HG03354 (cell line): ENCODE data around the gene SPSB1.

Experiments used
- ATAC-seq: cut with Tn5 transposase; IDR thresholded peaks from one replicate; pipeline ENCODE4 v1.9.1; 2021; ENCODE audit warnings: mild to moderate bottlenecking; ENCODE audit not compliant: unreplicated experiment, poor library complexity, severe bottlenecking

The SPSB1 gene

DNA sequence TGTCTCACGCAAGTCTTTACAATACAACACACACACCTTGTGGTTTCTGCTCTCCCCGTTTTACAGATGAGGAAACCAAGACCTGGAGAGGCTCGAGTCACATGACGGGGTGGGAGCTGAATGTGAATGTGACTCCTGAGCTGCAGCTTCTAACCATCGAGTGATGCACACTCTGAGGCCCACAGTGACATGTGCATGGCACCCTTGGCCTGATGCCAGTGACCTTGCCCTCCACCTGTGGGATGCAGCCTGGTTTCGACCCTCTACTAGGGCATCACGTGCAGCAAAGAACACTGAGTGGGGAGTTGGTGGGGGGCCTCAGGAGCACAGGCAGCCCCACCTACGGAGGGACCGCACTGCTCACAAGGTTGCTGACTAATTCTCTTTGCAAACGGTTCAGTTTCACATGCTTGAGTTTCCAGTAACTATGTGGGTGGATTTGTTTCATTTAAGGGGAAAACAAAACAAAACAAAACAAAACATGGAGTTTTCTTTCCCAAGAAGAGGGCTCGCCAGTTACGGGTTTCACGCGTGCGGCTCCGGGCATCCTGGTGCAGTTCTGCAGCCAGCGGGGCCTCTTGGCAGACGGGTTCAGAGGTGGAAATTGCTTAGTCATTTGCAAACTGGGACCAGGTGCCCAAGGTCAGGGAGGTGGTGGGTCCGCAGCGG, 22.9 kb downstream of the SPSB1 start:
- no peak for ATAC-seq

DNA sequence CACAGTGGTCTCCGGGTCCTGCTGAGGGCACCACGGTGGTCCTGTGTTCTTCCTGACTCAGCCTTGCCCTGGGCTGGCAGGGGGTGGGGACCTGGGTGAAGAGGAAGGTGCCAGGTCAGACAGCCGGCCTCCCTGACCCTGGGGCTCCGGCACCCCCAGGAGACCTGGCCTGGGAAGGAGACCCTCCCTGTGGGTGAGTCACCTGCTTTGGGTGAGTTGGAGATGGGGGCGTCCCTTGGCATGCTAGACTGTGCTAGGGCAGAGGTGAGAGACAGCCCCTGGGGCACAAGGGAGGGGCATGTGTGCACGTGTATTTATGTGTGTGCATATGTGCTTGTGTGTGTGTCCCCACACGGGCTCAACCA, 23.4 kb downstream of the SPSB1 start:
- no peak for ATAC-seq

DNA sequence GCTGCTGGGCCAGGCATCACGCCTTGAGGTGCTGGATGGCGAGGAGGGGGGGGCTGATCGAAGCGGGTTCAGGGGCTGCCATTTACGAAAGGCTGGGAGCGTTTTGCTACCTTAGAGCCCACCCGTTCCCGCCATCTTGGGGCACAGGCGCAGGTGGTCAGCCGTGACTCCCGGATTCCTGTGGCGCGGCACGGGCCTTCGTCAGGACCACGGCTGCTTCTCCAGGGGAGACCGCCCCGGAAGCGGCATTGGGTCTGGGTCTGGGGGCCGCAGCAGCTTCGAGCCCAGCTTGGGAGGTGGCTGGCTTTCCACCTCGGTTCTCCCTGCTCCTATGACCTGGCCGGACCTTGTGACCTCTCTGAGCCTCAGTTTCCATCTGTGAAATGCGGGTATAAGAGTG, 23.8 kb downstream of the SPSB1 start:
- no peak for ATAC-seq

DNA sequence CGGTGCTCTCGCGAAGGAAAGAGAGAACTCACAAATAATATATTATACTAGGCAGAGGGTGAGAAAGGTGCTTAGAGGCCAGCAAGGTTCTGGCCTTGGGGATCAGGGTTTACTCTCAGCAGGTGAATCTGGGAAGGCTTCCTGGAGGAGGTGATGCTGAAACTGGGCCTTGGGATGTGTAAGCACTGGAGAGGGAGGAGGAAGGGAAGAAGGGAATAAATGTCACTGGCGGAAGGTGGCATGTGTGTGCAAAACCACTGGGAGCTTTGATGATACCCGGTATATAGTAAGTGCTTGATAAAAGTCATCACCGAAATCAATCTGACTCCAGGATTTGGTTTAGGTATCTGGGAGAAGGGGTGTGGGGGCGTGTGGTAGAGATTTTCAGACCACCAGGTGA, 24.4 kb downstream of the SPSB1 start:
- no peak for ATAC-seq

DNA sequence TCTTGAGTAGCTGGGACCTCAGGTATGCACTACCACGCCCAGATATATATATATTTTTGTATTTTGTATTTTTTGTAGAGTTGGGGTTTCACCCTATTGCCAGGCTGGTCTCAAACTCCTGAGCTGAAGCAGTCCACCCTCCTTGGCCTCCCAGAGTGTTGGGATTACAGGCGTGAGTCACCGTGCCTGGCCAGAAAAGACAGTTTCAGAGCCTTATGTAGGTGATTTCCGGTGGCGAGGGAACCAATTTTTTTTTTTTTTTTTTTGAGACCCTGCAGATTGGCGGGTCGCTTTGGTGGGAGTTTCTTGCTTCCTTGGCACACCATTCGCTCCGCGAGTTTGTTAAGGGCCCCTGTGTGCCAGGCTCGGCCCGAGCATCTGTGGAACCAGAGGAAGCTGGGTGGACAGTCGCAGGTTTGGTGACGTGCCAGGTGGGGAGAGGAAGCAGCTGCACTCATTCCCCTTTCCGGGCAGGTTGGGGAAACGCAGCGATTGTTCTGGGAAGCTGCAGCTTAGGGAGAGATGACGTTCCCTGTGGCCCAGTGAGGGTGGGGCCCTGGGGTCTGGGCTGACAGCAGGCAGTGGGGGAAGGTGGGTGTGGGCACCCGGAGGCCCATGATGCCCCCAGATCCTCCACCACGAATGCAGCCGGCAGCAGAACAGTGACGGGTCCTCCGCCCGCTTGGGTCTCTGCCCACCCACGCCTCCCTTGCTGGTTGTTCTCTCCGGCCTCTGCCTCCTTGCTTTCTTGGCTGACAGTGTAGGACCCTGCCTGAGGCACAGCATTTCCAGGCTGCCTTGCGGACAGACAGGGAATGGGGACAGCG, 25.1 kb downstream of the SPSB1 start:
- no peak for ATAC-seq

DNA sequence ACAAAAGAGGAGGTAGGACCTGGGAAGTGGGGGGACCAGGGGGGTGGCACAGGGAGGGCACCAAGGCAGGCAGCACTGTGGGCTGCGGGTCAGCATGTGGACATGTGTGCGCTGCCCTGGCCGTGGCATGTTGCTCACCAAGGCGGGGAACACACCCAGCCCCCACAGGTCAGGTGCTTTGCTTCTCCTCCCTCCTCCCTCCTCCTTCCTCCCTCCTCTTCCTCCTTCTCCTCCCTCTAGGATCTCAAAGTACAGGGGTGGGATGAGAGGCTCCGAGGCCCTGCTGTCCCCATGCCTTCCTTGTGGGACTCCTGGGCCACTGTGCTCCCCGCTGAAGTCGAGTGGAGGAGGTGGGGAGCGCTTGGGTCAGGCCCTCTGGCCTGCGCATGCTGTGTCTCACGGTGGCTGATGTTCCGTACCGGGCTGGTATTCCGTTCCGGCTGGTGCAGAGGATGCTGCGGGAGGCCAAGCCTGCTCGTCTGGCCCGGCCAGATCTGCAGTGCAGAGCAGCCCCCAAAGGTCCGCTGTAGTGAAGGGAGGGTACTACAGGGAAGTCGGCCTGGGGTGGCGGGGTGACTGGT, 26.6 kb downstream of the SPSB1 start:
- ATAC-seq: no peak

DNA sequence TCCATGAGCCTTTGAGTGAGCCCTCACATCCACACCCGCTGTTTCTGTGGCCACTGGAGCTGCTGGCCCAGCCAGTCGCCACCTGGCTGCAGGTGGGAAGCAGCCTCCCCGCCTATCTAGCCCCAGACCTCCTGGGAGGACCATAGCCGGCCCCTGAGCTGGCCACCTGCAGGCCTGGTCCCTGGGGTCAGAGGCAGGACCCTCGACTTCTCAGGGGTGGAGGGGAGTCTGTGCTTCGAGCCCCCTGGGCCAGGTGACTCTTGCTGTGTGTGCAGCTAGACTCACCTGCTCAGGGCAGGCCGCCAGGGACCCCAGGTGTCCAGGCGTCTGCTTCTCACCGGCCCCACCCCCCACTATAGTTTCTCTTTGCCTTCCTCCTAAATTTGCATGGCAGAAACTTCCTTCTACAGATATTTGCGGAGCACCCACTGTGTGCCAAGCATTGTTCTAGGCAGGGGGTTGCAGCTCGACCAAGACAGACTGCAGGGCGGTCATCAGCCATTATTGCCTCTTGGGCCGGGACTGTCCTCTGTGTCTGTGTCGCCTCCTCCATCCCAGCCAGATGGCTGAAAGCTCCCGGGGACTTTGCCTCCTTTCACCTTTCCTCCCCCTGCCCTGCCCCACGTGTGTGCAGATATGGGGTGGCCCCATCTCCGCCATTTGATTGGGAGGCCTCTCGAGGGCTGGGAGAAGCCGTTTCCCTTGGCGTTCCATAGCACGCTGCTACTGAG, 27.3 kb downstream of the SPSB1 start:
- ATAC-seq: no peak

DNA sequence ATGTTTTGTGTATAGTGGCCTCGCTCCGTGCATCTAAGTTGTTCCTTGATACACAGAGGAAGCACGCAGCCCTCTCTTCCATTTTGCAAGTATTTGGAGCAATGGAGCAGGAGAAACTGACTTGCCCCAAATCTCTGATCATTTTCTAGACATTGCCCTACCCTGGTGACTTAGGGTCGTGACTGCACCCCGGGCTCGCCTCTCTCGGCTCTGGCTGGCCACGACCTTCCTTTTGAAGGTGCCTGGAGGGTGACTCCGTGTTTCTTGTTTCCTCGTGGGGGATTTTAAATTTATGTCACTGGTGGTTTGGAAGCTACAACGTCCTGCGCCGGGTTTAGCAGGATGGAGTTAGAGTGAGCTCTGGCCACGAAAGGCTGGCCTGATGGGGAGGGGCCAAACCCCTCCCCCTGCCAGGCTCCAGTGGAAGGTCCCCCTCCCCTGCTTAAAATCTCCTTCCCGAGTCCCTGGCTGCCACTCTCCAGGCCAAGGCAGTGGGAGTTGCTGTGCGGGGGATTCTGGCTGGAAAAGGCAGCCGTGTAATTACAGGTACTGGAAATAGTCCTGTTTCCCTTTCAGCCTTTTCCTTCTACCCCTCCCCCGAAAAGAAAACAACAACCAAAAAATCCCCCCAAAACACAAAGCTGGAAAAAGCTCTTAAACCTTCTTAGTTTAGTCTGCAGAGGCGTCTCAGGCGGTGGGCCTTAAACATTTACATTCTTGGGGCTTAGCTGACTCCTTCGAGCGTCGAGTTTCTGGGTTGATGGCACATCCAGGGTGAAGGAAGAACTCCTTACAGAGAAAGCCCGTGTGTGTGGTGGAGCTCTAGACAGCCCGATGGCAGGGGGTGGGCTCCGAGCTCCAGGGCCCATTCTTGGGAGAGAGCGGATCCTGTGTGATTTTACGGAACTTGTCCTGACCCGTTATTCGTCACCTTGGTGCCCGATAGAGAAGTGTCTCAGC, 28.1 kb downstream of the SPSB1 start:
- ATAC-seq: no peak

DNA sequence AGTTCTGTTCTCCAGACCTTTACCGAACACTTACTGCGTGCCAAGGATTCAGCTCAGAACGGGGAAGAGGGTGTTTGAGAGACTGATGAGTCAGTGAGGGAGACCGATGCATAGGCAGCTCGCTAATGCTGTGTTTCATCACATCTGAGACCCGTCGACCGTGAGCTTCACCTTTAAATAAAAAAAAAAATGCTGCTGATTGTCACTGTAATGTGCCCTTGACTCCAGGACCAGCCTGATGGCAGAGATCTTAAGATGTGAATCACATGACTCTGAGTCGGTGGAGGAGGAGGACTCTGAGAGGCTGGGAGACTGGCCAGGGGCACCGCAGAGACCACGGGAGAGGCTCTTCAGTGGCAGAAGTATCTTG, 28.8 kb downstream of the SPSB1 start:
- no peak for ATAC-seq

DNA sequence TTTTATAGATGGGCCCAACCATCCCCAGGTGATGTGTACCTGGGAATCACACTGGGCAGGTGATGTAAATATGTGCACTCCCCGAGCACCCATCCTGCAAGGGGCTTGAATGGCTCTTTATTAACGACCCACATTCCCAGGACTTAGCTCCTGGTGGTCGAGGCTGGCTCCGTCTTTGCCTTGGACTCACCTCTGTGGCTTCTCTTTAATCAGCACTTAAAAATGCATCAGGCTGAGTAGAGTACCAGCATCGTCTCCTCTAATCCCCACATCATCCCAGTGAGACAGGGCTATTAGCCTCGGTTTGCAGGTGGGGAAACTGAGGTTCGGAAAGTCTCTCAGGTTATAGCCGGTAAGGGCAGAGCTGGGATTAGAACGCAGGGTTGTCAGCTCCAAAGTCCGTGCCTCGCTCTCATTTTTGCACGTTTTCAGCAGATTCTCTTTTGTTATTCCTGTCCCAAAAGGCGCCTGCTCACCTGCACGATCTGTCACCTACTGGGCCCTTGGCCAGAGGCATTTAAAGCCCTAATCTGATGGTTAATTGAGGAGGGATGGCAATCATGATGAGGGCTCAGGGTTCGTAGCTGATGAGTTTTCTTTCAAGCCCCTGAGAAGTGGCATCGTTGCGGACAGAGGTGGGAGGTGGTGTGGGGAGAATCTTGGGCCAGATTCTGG, 29.4 kb downstream of the SPSB1 start:
- no peak for ATAC-seq

DNA sequence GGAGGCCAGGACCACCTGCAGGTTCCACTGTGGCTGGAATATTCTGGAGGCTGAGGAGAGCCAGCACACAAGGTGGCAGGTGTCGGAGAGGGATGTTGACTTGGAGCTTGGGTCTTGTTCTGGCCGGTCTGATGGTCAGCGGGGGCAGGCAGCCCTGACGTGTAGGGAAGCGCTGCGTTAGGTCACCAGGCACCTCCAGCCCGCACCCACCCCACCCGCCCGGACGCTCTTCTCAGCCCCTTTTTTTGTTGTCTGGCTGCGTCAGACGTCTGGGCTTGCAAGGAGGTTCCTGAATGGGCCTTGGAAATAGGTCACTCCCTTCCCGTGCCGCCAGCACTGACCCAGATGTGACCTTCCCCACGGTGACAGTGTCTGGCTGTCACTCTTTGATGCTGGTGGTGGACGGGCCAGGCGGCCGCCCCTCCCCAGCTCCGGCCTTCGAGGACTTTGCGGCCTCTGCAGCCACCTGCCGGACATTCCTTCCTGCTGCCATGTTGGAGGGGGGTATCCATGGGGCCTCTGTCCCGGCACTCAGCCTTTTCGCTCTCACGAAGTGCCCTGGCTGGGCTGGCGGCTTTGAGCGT, 30.1 kb downstream of the SPSB1 start:
- no peak for ATAC-seq

DNA sequence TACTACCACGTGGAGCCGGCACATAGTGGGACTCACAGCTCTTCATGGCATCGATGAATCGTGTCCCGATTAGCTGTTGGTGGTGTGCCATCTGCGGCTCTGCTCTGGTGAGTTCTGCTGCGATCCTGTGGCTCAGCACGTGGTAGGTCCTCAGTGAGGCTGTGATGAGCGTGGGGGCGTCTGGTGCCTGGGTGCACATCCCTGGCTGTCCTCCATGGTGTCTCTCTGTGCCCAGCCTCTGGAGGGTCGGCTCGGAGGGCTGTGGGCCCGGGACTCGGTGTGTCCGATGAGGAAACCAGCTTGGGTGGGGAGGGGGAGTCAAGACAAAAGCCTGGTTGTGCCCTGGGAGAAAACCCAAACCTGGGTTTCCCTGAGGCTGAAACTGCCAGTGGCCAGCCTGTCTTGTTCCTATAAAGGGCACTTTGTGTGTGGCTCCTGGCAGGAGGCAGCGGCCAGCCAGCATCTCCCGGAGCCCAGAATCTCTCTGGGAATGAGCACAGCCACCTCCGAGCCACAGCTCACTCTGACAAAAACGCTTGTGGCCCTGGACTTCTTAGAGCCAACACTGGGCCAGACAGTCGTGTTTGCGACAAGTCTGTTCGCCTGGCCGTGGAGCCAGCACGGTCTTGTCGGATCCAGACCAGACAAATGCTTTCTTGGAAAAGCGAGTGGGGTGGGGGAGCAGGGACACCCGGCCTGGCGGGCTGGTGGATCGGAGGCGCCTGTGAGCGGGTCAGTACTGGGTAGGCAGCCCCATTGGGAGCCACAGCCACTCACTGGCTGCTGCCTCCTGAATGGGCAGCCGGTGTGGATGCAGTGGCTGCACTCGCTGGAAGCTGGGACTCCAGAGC, 31.8 kb downstream of the SPSB1 start:
- no peak for ATAC-seq

DNA sequence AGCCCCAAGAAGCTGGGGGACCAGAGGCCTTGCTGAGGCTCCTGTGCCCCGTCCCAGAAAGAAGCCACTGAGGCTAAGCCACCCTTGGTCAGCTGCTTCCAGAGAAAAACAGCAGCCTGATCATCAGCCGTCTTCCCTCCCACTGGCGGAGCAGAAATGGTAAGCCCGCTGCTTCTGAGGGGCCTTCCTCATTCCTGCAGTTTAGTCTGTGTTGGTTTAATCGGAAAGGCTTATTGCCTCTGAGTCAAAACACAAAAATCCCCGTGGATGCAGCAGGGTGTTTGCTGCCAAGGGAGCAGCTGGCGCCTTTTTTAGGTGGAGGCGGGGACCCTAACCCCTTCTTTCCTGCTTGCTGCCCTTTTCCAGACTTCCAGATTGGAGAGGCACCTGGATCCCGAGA, 33.9 kb downstream of the SPSB1 start:
- no peak for ATAC-seq

DNA sequence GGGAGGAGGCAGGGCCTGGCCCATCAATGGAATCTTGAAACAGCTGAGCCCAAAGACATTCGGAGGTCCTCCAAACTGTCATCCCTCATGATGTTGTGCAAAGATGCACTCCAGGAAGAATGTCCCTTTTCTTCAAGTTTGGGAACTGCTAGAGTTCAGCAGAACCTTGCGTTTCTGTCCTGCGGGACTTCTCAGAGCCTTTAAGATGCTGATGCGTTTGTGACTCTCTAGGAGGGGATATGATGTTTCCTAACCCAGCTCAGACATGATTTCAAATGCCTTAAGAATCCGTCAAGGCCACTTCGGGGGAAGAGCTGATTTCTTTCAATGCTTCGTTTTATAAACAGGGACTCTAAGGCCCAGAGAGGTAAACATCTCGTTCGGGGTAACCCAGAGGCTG, 35.5 kb downstream of the SPSB1 start:
- ATAC-seq: no peak

DNA sequence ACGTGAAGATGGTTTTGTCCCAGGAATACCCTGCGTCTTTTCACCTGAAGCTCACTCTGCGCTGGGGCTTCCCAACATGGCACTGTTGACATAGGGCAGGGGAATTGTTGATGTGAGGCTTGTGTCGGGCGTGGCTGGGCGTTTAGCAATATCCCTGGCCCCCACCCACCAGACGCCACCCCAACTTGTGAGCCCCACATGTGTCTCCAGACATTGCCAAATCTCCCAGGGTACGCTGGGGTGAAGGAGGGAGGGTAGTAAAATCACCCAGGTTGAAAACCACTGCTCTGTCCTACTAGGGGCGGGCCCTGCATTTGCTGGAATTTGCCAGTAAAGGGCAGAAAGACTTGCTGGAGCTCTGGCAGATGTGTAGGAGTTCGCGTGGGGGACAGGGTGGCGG, 36.0 kb downstream of the SPSB1 start:
- ATAC-seq: no peak

DNA sequence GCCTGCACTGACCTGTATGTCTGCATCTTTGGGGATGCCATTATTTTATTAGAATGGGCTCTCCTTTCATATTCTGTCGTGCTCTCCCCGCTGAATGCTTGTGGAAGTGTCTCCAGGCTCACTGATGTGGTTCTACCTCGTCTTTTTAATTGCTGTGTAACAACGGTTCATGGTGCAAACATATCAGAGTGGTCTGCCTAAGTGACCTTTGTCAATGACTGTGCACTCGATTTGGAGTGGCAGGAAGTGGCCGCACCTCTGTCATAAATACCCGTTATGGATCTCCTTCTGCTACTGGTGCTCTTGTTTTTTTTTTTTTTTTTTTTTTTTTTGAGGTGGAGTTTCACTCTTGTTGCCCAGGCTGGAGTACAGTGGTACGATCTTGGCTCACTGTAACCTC, 38.3 kb downstream of the SPSB1 start:
- ATAC-seq: no peak

DNA sequence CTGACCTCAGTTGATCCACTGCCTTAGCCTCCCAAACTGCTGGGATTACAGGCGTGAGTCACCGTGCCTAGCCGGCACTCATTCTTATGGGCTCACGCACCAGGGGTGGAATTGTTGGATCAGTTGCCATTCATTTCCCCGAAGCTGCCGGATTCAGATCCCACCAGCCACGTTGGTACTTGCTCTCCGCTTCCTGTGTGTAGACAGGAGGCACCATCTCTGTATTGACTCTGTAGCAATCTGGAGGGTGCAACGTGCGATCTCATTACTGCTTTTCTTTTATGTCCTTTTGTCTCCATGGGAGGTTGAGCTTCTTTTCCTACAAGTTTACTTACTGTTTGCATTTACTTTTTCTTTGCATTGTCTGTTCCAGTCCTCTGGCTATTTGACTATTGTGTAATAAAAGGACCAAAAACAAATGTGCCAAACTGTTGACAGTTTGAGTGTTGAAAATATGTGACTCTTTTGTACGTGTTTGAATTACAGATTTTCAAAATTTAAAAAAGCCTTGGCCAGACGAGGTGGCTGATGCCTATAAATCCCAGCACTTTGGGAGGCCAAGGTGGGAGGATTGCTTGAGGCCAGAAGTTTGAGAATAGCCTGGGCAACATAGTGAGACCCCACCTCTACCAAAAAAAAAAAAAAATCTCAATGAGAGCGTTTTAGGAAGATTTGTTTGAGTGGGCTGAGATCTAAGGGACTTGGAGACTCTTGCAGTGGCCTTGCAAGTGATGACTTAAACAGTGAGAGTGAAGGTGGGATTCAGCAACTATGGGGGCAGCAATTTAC, 39.1 kb downstream of the SPSB1 start:
- ATAC-seq: no peak
